Measurements from ENCODE around the gene ARRDC1.

ARRDC1 gene

DNA sequence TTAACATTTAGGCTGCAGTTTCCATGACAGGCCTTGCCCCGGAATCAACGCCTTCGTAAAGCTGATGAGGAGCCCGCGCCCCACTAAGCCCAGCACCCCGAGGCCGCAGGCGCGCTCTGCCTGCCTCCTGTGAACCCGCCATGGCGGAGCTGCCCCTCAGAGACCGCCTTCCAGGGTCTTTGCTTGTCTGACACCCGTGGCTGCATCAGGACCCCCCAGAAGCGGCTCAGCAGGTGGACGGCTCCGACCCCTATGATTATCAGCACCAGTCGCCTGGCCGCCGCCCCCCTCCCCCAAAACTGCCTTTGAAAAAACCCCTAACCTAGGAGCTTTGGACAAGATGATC is 26.3 kb upstream of the ARRDC1 start:
- peak overlapping the region; percentile 95 for H3K4me3 ChIP-seq (ENCODE audit: low read depth, low read length)
- TF ChIP-seq, protein P1, sequence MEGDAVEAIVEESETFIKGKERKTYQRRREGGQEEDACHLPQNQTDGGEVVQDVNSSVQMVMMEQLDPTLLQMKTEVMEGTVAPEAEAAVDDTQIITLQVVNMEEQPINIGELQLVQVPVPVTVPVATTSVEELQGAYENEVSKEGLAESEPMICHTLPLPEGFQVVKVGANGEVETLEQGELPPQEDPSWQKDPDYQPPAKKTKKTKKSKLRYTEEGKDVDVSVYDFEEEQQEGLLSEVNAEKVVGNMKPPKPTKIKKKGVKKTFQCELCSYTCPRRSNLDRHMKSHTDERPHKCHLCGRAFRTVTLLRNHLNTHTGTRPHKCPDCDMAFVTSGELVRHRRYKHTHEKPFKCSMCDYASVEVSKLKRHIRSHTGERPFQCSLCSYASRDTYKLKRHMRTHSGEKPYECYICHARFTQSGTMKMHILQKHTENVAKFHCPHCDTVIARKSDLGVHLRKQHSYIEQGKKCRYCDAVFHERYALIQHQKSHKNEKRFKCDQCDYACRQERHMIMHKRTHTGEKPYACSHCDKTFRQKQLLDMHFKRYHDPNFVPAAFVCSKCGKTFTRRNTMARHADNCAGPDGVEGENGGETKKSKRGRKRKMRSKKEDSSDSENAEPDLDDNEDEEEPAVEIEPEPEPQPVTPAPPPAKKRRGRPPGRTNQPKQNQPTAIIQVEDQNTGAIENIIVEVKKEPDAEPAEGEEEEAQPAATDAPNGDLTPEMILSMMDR (IDR thresholded peaks at IDR 0.05; ENCODE audit: insufficient read depth, low read length, missing control alignments) = no peak
- no peak for DNase-seq (ENCODE audit: low read depth, low spot score)
- ChIA-PET CTCF (interaction anchor here (0.8 to 5.3 kb wide), 13 partner anchors 10 to 121 kb away, joined by 3 to 91 read pairs (median 6); partner anchors contain the start of genes MRPL41, PNPLA7 and ZMYND19), POLR2A (interaction anchor here (0.6 to 1.0 kb wide), 2 partner anchors 9 to 93 kb away, joined by 3 read pairs; no protein-coding TSS in a partner anchor)

DNA sequence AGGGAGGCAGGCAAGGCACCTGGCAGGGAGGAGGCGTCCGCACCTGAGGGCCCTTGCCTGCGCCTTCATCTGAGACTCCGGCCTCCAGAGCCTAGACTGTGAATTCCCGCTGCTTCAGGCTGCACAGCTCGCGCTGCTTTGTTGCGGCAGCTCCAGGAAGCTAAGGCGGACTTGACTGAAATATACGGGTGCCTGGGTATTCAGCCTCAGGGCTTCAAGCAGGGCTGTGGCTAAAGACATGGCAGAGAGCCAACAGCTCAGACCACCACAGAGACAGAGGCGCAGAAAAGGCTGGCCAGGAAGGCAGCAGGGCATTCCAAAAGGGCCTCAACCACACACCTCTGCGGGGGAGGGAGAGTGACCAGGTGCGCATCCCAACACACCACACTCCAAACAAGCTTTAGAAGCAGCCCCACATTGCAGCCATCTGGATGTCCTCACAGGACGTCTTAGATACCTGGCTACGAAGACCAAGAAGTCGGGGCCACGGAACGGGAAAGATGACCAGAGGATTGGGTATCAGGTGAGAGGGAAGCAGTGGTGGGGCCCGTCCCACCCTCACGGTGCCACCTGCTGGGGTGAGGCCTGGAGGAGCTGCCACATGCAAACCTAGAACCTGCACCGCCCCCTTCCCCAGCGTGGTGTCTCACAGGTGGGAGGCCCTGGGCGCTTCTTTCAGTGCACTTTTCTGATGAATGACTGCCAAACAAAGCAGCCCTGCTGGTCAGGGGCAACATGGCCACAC is 25.1 kb upstream of the ARRDC1 start:
- TF ChIP-seq, protein P1 (IDR thresholded peaks at IDR 0.05; ENCODE audit: insufficient read depth, low read length, missing control alignments) = no peak
- no peak overlapping the region for H3K4me3 ChIP-seq (ENCODE audit: low read depth, low read length)
- ChIA-PET CTCF (interaction anchor here (1.2 to 5.3 kb wide), 8 partner anchors 9 to 120 kb away, joined by 3 to 91 read pairs (median 7); partner anchors contain the start of genes PNPLA7 and ZMYND19), POLR2A (no interaction called here)
- no peak for DNase-seq (ENCODE audit: low read depth, low spot score)

DNA sequence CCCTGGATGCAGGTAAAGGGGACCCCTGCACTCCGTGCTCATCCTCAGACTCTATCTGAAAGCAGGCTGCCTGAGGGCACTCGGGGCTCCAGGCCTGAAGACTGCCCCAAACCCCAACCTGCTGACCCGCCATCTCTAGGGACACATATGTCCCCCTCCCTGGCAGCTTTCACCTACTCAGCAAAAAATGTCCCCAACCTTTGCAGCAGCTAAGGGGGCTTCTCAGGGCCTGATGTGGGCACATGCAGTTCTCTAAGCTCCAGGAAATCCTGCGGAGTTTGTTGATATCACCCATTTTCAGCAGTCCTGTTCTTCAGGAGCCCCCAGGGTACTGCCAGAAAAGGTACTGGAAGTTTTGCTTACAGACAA is 24.5 kb upstream of the ARRDC1 start:
- no peak overlapping the region for H3K4me3 ChIP-seq (ENCODE audit: low read depth, low read length)
- TF ChIP-seq, protein P1 (IDR thresholded peaks at IDR 0.05; ENCODE audit: insufficient read depth, low read length, missing control alignments) = no peak
- POLR2A ChIA-PET = no interaction called here
- no peak for DNase-seq (ENCODE audit: low read depth, low spot score)
- CTCF ChIA-PET = interaction anchor here (1.2 to 5.3 kb wide), 2 partner anchors 8 to 28 kb away, joined by 3 to 91 read pairs; partner anchors contain the start of gene ZMYND19

DNA sequence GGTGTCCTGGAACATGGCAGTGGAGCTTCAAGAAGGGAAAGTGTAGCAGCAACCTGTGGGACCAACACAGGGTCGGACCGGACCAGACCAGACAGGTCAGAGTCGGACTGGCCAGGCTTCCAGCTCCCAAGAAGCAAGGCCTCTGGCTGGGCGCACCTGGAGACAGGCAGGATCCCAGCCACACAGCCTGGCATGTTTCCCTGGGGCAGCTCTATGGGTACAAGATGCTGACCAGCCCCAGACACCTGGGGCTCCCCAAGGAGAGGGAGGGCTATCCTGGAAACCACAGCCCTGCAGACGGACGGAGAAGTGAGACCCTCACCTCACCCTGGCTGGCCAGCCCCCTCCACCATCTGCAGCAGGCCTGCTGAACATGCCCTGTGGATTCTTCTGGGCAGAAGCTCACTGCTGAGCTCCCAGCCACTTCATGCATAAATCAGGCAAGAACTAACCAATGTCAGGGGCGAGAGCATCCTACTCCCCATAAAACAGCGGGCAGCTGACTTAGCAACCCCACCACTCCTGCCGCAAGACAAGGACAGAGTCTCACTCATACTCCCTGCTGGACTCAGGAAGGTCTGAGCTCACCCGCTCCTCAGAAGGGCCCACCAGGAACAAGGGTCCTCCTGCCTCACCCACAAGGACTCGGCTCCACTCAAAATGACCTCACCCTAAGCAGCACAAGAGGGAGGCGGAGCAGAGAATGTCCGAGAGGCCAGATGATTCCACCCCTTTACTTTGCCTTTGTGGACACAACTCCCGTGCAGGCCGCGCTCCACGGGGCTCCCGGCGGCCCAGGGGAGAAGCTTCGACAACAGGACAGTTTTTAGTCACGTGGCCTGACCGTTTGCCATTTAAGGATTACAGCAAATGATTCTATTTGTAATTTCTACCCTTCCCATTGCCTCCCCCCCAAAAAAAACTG is 23.9 kb upstream of the ARRDC1 start:
- TF ChIP-seq, protein P1 (IDR thresholded peaks at IDR 0.05; ENCODE audit: insufficient read depth, low read length, missing control alignments) = no peak
- ChIA-PET POLR2A (no interaction called here), CTCF (interaction anchor here (1.2 to 5.3 kb wide), 3 partner anchors 8 to 47 kb away, joined by 3 to 91 read pairs (median 4); partner anchors contain the start of gene ZMYND19)
- H3K4me3 ChIP-seq (ENCODE audit: low read depth, low read length) = no peak overlapping the region
- DNase-seq (ENCODE audit: low read depth, low spot score) = no peak

DNA sequence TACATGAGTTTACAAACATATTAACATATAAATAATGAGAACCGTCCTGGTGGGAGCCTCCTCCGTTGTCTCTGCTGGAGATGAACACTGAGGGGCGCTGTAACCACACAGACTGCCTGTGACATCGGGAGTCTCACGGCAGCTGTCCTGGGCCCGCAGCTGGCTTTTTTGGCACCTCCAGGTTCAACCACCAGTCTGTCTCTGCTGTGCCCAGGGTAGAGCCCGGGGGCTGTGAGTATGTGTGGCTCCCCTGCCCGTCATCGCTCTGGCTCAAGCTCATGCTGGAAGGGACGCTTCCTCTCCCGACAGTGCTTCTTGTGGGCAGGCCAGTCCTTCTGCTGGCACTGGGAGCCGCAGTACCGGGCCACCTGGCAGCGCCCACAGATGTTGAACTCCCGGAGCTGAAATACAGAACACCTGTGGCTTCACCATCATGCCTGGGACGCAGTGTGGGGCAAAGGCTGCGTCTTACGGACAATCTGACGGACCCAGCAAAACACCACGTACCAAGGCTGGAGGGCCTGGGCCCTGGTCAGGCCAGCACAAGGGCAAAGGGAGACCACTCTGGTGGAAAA is 23.1 kb upstream of the ARRDC1 start:
- no peak overlapping the region for H3K4me3 ChIP-seq (ENCODE audit: low read depth, low read length)
- ChIA-PET CTCF (interaction anchor here (1.3 kb wide), 1 partner anchor 47 kb away, joined by 4 read pairs; no protein-coding TSS in a partner anchor), POLR2A (no interaction called here)
- TF ChIP-seq, protein P1 (IDR thresholded peaks at IDR 0.05; ENCODE audit: insufficient read depth, low read length, missing control alignments) = no peak
- DNase-seq (ENCODE audit: low read depth, low spot score) = no peak

Measured in AG04449 (cell line).